IPS DF 4.7 (cell line): ENCODE data around the gene BNC2.
"Not testable (repeated sequence)": the region's sequence is repeated elsewhere in the genome, so short reads cannot be mapped to it uniquely, and the experiment has no call there.

ENCODE experiments used
- DNase-seq: peaks from one replicate; pipeline ENCODE4 v3.0.0-alpha.2; 2013; ENCODE audit warnings: low spot score; ENCODE audit errors: extremely low read depth

Gene BNC2

DNA sequence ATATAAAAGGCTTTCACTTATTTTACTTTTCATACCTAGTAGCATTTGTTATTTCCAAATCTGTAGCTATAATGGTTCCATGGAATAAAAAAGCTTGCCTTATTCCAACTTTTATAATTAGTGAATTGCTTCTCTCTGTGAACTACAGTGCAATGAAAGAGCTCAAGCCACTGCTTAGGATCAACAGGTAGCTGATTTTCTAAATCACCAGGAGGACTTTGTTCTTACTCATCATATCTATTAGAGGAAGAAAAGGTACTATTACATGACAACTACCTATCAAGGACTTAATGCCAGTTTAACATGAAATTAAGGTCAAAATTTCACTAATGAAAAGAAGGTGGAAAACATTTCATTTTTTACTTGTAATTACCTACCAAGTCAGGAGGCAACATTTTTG lies 414.6 kb downstream of the BNC2 start:
- no peak for DNase-seq

DNA sequence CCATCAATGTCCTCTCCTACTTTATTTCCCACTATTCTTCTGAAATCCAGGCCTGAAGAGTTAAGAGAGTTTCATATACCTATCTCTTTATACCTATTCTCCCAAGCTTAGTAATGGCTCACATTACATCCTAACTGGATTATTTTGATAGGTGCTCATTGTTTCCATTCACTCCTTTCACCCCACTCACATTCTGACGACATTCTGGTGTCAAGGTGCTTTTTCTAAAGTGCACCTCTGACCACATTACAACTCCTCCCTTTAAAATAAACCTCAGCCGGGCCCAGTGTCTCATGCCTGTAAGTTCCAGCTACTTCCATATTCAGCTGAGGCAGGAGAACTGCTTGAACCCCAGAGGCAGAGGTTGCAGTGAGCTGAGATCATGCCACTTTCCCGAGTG lies 417.1 kb downstream of the BNC2 start:
- DNase-seq = no peak

DNA sequence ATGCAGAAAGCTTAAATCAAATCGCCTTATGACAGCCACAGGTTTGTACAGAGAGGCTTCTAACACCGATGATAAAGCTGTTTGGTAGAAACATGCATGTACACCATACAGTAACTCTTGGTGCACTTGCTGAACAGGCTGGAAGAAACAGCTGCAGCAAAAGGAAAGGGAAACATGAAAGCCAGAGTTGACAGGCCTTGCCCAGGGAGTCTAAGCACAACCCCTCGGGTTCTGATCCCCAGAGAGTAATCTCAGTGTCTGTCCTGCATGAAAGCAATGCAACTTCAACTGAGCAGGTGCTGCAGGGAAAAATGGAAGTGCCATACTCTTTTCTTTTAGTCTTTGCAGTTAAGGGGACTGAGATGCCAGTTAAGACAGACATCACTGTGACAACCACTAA lies 419.9 kb downstream of the BNC2 start:
- no peak for DNase-seq

DNA sequence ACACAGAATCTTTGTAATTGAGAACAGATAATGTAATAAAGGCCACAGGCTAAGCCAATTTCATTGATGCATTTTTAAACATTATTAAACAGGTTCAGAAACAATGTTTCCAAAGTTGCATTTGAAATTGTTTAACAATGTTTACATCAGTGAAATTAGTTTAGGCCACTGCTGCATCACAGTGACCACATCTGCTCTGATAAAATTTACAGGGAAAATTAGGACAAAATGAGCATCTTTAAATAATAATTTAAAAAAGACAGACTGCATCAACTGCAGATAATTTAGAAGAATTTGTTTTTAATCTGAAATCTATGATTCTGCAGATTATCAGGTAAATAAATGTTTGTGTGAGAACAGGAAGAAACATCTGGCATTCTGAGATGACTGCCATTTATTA lies 420.4 kb downstream of the BNC2 start:
- DNase-seq = no peak

DNA sequence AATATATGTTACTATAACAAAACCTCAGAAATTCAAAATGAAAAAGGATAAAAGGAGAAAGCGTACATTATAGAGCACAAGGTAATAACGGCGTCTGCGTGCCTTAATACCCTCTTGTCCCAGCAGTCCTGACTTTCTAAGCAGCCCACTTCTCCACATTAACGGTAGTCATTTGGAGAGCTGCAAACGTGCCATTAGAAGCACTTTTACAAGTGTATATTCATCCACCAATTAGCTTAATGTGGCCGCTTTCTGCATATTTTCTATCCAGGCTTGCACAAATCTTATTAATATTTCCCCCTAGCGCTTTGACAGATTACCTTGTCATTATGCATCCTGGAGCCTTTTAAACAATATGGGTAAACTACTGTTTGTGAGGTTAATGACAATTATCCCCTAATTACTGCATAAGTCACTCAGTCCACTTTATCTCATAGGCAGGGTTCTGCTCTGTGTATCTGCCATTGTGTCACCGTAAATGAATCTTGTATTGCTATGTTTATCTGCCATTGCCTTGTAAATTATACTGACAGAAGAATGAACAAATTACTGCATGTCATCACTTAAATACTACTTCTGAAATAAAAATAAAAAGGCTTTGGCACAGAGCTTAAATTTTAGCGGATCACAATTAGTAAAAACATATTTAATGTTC lies 421.3 kb downstream of the BNC2 start:
- DNase-seq = no peak

DNA sequence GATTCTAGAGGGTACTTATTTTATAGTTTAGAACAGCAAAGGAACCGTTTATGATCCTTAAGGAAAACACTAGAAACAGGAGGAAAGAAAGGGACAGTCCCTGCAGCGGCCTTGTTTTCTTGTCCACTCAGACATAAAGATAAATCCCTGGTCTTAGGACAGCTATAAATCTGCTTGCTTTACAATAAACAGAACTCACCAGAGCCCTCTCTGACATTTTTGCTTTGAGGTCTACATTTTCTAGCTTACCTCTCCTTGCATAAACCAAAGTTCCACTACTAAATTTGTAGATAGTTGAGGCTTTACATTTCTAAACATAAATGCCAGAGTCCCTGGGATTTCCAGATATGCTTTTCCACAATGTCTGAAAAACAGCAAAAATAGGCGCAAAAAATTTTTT lies 422.5 kb downstream of the BNC2 start:
- no peak for DNase-seq

DNA sequence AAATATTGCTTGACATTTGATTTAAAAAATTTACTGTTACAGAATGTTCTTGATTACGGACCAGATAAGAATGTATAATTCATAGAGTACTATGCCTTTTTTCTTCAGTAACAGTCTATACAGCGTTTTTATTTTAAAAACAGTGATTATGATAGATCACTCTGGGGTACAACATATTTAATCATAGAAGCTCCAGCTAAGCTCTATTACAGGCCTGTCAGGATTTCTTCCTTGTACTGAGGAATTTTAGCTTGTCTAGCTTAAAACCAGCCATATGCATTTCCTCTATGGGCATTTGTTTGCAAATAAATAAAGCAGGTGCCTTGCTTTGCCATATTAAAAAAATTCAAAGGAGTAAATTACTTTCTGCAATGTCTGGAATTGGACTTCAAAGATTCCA lies 423.8 kb downstream of the BNC2 start:
- no peak for DNase-seq

DNA sequence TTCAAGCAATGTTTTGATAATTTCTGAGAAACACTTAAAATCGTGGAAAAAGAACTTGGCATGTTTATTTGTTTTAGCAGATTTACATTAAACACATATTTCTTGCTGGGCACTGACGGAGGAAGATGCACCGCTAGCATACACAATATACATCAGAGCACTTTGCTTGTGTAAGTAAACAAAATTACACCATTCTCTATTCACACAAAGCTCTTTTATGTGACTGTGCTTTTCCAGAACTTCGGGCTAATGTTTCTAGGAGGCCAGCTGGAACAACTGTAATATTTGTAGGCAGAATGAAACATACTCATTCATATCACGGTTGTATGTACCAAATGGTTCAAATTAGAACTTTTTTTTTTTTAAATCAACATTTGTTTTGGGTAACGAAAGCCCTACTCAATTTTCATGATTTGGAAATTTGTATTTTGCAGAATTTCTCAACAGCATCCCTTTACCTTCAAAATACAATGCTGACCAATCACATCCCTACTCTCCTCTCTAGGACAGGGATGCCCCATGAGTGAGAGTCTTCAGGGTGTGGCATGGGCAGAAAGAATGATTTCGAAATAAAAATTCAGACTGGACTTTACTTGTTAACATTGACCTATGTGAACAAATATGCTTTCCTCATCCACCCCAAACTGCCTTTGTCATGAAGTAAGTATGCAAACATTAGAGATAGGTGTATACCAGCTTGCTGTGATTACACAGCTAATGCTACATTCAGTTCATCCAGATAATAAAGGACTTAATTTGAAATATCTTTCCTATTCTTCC lies 425.1 kb downstream of the BNC2 start:
- no peak for DNase-seq

DNA sequence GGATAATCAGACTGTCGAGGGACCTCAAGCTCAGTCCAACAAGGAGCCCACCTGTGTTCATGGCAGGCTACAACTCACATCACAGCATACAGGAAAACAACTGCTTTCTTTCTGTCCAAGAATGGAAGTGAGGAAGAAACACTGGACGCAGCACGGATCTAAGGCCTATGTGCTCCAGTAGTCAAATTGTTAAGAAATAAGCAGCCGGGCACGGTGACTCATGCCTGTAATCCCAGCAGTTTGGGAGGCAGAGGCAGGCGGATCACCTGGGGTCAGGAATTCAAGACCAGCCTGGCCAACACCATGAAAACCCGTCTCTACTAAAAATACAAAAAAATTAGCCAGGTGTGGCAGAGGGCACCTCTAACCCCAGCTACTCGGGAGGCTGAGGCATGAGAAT lies 427.8 kb downstream of the BNC2 start:
- no peak for DNase-seq

DNA sequence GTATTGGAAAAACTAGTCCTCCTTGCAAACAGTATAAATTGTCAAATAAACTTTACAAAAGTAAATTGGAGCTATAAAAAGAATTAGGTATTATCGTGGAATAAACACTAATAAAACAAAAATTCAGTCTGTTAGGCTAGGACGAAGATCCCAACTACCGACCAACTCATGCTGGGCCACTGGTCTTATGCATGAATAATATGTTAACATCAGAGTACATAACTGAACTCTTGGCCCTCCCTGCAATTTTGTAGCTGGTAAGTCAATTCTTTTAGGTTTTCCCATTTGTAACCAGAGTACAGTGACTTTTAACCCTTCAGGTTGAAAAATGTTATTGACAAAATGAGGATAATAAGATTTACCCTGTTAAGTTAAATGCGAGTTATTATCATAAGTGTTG lies 428.7 kb downstream of the BNC2 start:
- no peak for DNase-seq

DNA sequence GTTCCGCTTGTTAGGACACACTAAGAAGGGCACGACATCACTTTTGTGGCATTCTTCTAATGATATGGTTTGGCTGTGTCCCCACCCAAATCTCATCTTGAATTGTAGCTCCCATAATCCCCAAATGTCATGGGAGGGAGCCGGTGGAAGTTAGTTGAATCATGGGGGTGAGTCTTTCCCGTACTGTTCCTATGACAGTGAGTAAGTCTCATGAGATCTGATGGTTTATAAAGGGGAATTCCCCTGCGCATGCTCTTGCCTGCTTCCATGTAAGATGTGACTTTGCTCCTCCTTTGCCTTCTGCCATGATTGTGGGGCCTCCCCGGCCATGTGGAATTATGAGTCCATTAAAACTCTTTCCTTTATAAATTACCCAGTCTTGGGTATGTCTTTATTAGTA lies 431.6 kb downstream of the BNC2 start:
- not testable (repeated sequence) for DNase-seq

DNA sequence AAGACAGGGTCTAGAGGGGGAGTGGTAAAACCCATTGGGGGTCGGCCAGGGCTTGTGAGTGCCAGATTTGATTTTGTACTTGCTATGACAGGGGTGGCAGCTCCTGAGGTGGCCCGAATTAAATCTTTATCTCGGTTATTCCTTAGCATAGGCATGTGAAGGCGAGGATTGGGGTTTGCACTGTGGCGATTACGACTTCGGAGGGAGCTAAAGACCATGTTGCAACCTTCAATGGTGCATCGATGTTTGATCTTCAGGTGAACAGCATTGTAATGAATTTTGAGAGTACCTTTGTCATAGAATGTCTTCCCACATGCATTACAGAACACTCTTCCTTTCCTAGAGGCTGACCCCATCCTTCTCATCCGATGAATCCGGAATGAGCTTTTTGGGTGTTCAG lies 433.9 kb downstream of the BNC2 start:
- no peak for DNase-seq

DNA sequence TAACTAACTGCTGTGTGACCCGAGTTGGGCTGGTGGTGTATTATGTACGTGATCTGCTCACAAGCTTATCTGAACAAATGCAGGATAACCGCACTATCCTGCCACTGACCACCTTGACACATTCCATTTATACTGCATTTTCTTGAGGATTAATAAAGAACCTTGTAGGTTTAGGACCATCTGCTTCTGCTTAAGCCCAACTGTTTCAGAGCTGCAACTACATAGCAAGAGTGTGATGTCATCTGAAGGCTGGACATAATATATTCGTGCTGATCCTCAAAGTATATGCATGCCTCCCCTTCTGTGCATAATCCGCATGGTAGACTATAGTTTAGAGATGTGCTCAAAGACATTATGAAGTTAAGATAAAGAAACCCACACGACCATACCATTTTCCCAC lies 435.9 kb downstream of the BNC2 start:
- no peak for DNase-seq

DNA sequence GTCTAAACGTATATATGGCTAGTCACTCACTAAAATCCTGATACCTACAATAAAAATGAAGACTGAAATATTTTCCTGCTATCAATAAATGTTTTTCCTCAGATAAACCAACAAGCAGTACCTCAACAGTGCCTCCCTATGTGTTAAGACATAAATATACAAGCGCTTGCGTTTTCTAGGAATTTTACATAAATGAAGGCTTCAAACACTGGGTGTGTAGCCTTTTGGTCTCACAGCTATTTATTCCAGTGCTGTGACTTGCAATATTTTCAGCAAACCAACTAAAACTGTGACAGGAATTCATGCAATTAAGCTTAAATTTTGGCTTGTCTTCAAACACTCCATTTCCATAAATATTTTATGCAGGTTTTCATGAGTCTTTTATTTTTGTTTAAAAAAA lies 437.0 kb downstream of the BNC2 start:
- no peak for DNase-seq

DNA sequence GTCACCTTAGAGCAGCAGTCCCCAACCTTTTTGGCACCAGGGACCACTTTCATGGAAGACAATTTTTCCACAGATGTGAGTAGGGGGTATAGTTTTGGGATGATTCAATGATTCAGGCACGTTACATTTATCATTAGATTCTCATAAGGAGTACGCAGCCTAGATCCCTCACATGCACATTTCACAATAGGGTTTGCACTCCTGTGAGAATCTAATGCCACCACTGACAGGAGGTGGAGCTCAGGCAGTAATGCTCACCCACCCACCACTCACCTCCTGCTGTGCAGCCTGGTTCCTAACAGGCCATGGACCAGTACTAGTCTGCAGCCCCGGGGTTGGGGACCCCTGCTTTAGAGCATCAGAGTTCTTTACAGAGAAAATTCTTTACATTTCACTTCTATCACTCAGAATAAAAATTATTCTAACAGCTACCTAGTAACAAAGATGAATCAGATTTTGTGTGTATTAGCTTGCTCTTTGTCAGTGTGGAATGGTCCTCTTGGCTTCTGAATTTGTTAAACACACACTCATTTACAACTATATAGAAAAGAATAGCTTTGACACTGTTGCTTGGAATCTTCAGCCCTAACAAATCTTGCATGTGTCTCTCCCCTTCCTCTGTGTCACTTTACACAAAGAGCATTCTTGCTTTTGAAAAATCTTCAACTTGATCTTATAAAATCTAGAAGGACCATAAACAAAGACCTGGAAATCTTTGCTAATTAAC lies 438.6 kb downstream of the BNC2 start:
- no peak for DNase-seq

DNA sequence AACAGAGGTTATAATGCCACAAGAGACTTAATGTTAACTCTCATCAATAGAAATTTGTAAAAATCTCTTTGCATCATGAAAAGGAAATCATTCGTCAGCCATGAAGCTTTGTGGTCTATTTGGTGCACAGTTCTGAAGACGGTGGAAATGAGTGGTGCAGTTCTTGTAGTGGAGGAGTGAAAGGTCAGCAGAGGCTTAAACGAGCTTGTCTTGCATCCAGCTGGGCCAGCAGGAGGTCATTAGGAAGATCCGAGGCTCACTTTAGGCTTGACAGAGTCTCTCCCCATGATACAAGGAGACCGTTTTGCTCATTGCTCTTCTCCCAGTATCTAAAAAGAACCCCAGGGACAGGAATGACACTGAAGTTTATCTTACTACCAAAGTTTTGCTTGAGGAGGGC lies 440.8 kb downstream of the BNC2 start:
- no peak for DNase-seq

DNA sequence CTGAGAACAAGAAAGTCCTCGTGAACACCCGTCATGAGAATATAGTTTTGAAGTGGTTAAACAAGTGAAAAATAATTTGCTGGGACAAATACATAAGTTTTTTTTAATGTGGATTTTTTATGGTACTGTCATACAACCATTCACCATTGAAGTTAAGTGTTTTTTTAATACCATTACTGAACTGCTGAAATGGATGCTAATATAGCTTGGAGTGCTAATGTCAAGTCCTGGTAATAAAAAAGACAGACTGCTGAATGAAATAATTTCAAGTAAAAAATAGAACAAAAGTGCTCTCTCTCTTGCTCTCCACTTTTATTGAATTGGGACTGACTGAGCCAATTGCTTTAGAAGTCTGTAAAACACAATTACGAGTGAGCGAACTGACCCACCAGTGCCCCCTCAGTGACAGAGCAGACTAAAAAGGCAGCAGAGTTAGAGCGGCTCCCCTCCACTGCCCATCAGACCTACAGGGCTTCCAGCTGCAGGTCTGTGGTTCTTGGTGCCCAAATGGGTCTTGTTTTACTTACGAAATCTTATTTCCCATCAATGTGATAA lies 442.5 kb downstream of the BNC2 start:
- no peak for DNase-seq

DNA sequence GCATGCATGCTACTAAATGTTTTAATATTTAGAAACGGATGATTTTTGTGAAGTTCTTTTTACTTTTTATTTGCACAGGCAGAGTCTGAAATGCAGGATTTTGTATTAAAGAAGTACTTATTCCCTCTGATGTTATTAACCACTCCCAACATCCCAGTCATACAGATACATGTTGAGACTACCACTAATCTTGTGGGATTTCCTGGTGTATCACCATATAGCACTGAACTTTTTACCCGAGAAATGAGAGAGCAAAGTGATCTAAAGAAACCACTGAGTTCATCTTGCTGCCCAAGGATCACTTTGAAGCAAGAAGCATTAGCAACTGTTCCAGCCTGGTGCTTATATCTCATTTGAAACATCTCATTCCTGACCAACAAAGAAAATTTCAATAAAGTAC lies 443.8 kb downstream of the BNC2 start:
- DNase-seq = no peak

DNA sequence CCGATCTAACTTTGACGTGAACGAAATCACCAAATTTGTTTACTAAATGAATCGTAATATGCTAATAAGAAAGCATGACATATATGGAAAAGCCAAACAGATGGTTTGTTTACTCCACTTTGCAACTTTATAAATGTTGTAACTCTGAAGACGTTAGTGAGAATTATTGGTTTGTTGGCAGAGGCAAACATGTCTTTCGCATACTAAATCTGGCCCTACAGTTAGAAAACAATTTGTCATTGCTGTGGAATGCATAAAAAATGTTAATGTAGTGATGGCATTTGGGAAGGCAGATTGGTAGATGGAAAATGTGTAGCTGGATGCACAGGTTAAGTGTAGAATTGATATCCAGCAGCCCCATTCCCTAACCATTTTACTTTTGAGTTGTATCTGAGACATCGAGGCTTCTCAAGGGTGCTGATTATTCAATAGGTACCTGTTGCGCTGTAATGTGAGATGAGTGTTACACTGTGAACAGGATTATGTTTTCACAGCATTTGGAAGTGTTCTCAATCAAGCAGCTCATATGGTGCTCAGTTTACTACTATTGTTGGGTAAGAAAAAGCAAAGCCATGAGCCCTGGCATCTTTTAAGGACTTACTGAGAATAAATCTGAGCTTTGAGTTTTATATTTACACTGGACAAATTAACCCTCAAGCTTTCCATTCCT lies 444.8 kb downstream of the BNC2 start:
- no peak for DNase-seq

DNA sequence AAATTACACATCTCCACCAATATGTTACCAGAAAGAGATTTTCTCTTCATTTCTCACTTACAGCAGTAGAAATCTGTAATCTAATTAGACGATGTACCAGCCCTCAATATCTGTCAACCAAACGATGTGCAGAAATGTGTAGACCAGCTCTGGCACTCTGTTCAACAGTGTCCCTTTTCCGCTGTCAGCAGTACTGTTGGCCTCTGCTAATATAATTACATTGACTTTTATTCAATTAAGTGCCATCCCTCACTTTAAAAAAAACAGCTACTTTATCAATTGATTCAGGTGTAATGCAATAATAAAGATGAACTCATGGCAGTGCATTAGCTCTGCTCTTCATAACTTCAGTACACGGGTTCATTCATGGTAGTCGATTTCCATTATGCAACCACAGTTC lies 448.4 kb downstream of the BNC2 start:
- no peak for DNase-seq

DNA sequence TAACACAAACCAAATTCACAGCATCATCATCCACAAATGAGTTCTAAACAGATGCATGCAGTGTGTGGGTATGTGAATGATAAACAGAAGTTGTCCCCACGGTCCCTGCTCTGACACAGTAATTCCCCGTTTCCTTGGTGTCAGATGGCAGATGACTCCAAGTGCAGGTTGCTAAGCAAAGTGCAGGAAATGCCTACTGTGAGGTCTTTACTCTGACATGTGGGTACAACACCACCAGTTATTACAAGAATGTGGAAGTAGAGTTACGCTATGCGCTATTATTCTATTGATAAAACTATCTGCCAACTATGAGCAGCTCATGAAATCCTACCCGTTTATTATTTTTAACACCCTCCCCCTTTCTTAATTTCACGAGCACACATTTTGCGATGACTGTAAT lies 448.9 kb downstream of the BNC2 start:
- peak; percentile 22 for DNase-seq

DNA sequence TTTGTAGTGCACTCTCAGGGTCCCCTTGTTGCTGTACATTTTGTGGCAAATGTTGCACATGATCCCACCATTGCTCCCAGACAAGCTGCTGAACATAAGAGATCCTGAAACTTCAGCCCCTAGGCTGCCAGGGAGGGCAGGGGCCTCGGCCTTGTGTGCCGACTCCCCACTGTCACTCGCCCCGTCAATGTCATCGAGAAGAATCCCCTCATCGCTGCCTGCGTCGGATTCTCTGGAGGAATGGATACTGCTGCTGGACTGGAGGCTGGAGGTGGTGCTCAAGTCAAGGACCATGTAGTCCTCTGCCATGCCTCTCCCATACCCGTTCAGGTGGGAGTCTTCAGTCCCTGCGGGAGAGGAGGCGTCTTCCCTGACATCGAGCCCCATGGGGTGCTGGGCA lies 451.3 kb downstream of the BNC2 start:
- no peak for DNase-seq
